ENCODE results near the gene MRPL36.

MRPL36 gene

GRCh38 chr5:1779782-1780613, 19.6 kb downstream of the MRPL36 start:
- DNase-seq, result no peak

- no peak for DNase-seq
Observed at GRCh38 chr5:1779021-1779680, 20.5 kb downstream of the MRPL36 start.

GRCh38 chr5:1778138-1779020, 21.3 kb downstream of the MRPL36 start:
- DNase-seq, result no peak

GRCh38 chr5:1777281-1778137, 22.1 kb downstream of the MRPL36 start:
- no peak for DNase-seq

GRCh38 chr5:1776831-1777230, 22.8 kb downstream of the MRPL36 start:
- DNase-seq, result no peak

- no peak for DNase-seq
Observed at GRCh38 chr5:1772634-1773033, 27.0 kb downstream of the MRPL36 start.

GRCh38 chr5:1771149-1772065, 28.2 kb downstream of the MRPL36 start:
- DNase-seq, result no peak

- no peak for DNase-seq
Observed at GRCh38 chr5:1770443-1770802, 29.2 kb downstream of the MRPL36 start.

GRCh38 chr5:1769752-1770442, 29.7 kb downstream of the MRPL36 start:
- no peak for DNase-seq

- no peak for DNase-seq
Observed at GRCh38 chr5:1769017-1769640, 30.5 kb downstream of the MRPL36 start.

GRCh38 chr5:1768283-1769000, 31.2 kb downstream of the MRPL36 start:
- no peak for DNase-seq

- DNase-seq, result no peak
Observed at GRCh38 chr5:1767524-1768282, 31.9 kb downstream of the MRPL36 start.

GRCh38 chr5:1765880-1766235, 33.8 kb downstream of the MRPL36 start:
- no peak for DNase-seq

- DNase-seq, result no peak
Observed at GRCh38 chr5:1765141-1765879, 34.3 kb downstream of the MRPL36 start.

- DNase-seq, result no peak
Observed at GRCh38 chr5:1764606-1764960, 35.1 kb downstream of the MRPL36 start.

- DNase-seq, result no peak
Observed at GRCh38 chr5:1763960-1764605, 35.6 kb downstream of the MRPL36 start.

- no peak for DNase-seq
Observed at GRCh38 chr5:1763548-1763911, 36.1 kb downstream of the MRPL36 start.
